Measurements from ENCODE around the gene RPL23.

The RPL23 gene

GRCh38 chr17:38883592-38884526 lies 30.3 kb upstream of the RPL23 start:
- DNase-seq = no peak

GRCh38 chr17:38882870-38883269 lies 29.3 kb upstream of the RPL23 start:
- DNase-seq = no peak

GRCh38 chr17:38881600-38882191 lies 28.2 kb upstream of the RPL23 start:
- peak; percentile 45 for DNase-seq

GRCh38 chr17:38879878-38880665 lies 26.6 kb upstream of the RPL23 start:
- no peak for DNase-seq

GRCh38 chr17:38877130-38877851 lies 23.8 kb upstream of the RPL23 start:
- DNase-seq = peak; percentile 34

GRCh38 chr17:38875477-38876075 lies 22.1 kb upstream of the RPL23 start:
- no peak for DNase-seq

GRCh38 chr17:38874505-38875400 lies 21.2 kb upstream of the RPL23 start:
- DNase-seq = no peak

GRCh38 chr17:38873640-38874380 lies 20.3 kb upstream of the RPL23 start:
- DNase-seq = no peak

GRCh38 chr17:38872671-38873385 lies 19.3 kb upstream of the RPL23 start:
- no peak for DNase-seq

- DNase-seq = no peak
These were observed 18.5 kb upstream of the RPL23 start for GRCh38 chr17:38872027-38872511.

GRCh38 chr17:38871247-38872015 lies 17.9 kb upstream of the RPL23 start:
- DNase-seq = no peak

- DNase-seq = peak; percentile 35
These were observed 17.0 kb upstream of the RPL23 start for GRCh38 chr17:38870259-38871165.

- peak; percentile 78 for DNase-seq
These were observed 16.2 kb upstream of the RPL23 start, which contains the start of gene LASP1 for GRCh38 chr17:38869526-38870258. Gene LASP1, plus strand, starts transcription at chr17:38870058. Its CDS starts 132 bp downstream, at chr17:38870190.

- DNase-seq = peak; percentile 65
These were observed 15.4 kb upstream of the RPL23 start for GRCh38 chr17:38868817-38869525.

GRCh38 chr17:38867968-38868816 lies 14.7 kb upstream of the RPL23 start:
- no peak for DNase-seq
